SK-N-SH (cell line): ENCODE measurements around the gene DAPP1. TPM values are rescaled to one million over a fixed set of nuclear protein-coding genes. Genes with fewer than 3 reads are reported as not detected.

Source experiments
- CTCF ChIA-PET: fragments of 300-600, 350-600 bp; formaldehyde crosslinking; extraction: SDS; loops from one replicate; lab custom pipeline; 2021; lab: Yijun Ruan, JAX
- POLR2A ChIA-PET: fragments of 350-600 bp; sonication (Branson Sonifier 250); formaldehyde crosslinking; extraction: SDS; loops from one replicate; lab custom pipeline; 2020; ENCODE audit warnings: antibody characterized with exemption, inconsistent platforms; lab: Yijun Ruan, JAX
- DNase-seq: peaks from one replicate; pipeline ENCODE4 v3.0.0; 2012
- H2AFZ ChIP-seq: fragments of 200-600 bp; sonication (generic); 2 replicates; pipeline ENCODE4 v1.8.1; 2016; ENCODE audit warnings: antibody characterized with exemption, mild to moderate bottlenecking, low read depth
- H3F3A ChIP-seq: fragments of 200-600 bp; sonication (generic); replicated peaks from 2 replicates; pipeline ENCODE3; 2016; ENCODE audit warnings: antibody characterized with exemption, mild to moderate bottlenecking; ENCODE audit not compliant: insufficient read depth
- H3K27ac ChIP-seq, 2 experiments: fragments of 200-500 bp in 1 of 2; fragments of 200-600 bp in 1 of 2; sonication (Bioruptor generic) in 1 of 2; sonication (generic), shearing (Covaris generic) in 1 of 2; 2 replicates each; pipeline versions ENCODE4 v1.5.1 to v1.6.1; 2014 to 2016; ENCODE audit warnings: low read depth in 2 of 2, inconsistent platforms in 1 of 2, low read length in 1 of 2, mild to moderate bottlenecking in 1 of 2, mixed read lengths in 1 of 2
- H3K27me3 ChIP-seq: fragments of 200-600 bp; sonication (generic), shearing (Covaris generic); 2 replicates; pipeline ENCODE4 v1.6.1; 2016; ENCODE audit warnings: mixed run types; ENCODE audit not compliant: insufficient read depth
- H3K36me3 ChIP-seq, 2 experiments: fragments of 200-500 bp in 1 of 2; fragments of 200-600 bp in 1 of 2; sonication (Bioruptor generic) in 1 of 2; sonication (generic) in 1 of 2; replicated peaks in 1 of 2; 2 replicates each; pipeline versions ENCODE3 to v1.5.1; 2014 to 2016; ENCODE audit warnings: low read length in 1 of 2, mild to moderate bottlenecking in 1 of 2; ENCODE audit not compliant: insufficient read depth in 2 of 2, control insufficient read depth in 1 of 2
- H3K4me1 ChIP-seq, 2 experiments: fragments of 200-500 bp in 1 of 2; fragments of 200-600 bp in 1 of 2; sonication (Bioruptor generic) in 1 of 2; sonication (generic), shearing (Covaris generic) in 1 of 2; 2 replicates each; pipeline versions ENCODE4 v1.5.1 to v1.6.1; 2014 to 2016; ENCODE audit warnings: low read depth in 1 of 2, low read length in 1 of 2, mixed run types in 1 of 2; ENCODE audit not compliant: insufficient read depth in 2 of 2, control insufficient read depth in 1 of 2
- H3K4me2 ChIP-seq: fragments of 200-600 bp; sonication (generic), shearing (Covaris generic); 2 replicates; pipeline ENCODE4 v1.6.1; 2017; ENCODE audit warnings: mixed run types
- H3K4me3 ChIP-seq, 2 experiments: fragments of 200-500 bp in 1 of 2; fragments of 200-600 bp in 1 of 2; sonication (Bioruptor generic) in 1 of 2; sonication (generic), shearing (Covaris generic) in 1 of 2; 2 replicates each; pipeline versions ENCODE4 v1.5.1 to v1.8.1; 2014 to 2016; ENCODE audit warnings: low read depth in 2 of 2, inconsistent platforms in 1 of 2, low read length in 1 of 2, mild to moderate bottlenecking in 1 of 2, mixed read lengths in 1 of 2, moderate library complexity in 1 of 2
- H3K79me2 ChIP-seq: fragments of 200-600 bp; sonication (generic); 2 replicates; pipeline ENCODE4 v1.8.1; 2017; ENCODE audit warnings: mild to moderate bottlenecking; ENCODE audit not compliant: insufficient read depth
- H3K9ac ChIP-seq: fragments of 200-600 bp; sonication (generic); 2 replicates; pipeline ENCODE4 v1.6.1; 2017; ENCODE audit warnings: mixed run types
- H3K9me2 ChIP-seq: fragments of 200-600 bp; sonication (generic); 2 replicates; pipeline ENCODE4 v1.6.1; 2017; ENCODE audit warnings: mixed run types
- H3K9me3 ChIP-seq: fragments of 200-600 bp; sonication (generic); 2 replicates; pipeline ENCODE4 v1.6.1; 2017; ENCODE audit warnings: mixed run types, mild to moderate bottlenecking, moderate library complexity
- H4K20me1 ChIP-seq: fragments of 200-600 bp; sonication (generic); 2 replicates; pipeline ENCODE4 v1.6.1; 2017; ENCODE audit warnings: mild to moderate bottlenecking, mixed run types; ENCODE audit not compliant: insufficient read depth
- FOXJ3 ChIP-seq: sonication (generic); formaldehyde crosslinking; IDR thresholded peaks from 2 replicates; pipeline ENCODE4 v1.5.1; 2020; ENCODE audit warnings: mild to moderate bottlenecking, missing genetic modification reagents
- FOXM1 ChIP-seq: IDR thresholded peaks from 2 replicates; pipeline ENCODE4 v1.4.0; 2012; ENCODE audit warnings: low read depth, mild to moderate bottlenecking
- GABPA ChIP-seq: IDR thresholded peaks from 2 replicates; pipeline ENCODE4 v1.4.0; 2012; ENCODE audit warnings: low read depth, mild to moderate bottlenecking
- GATA2 ChIP-seq: sonication (generic); formaldehyde crosslinking; IDR thresholded peaks from 2 replicates; pipeline ENCODE4 v1.5.0; 2020; ENCODE audit warnings: mild to moderate bottlenecking, missing genetic modification reagents
- JUND ChIP-seq: IDR thresholded peaks from 2 replicates; pipeline ENCODE4 v1.4.0; 2012
- NFIC ChIP-seq: IDR thresholded peaks from 2 replicates; pipeline ENCODE4 v1.4.0; 2012; ENCODE audit warnings: borderline replicate concordance
- RXRA ChIP-seq: IDR thresholded peaks from 2 replicates; pipeline ENCODE4 v1.4.0; 2012; ENCODE audit warnings: low read depth, mild to moderate bottlenecking, borderline replicate concordance
- SIN3A ChIP-seq: IDR thresholded peaks from 2 replicates; pipeline ENCODE4 v1.6.1; 2012; ENCODE audit warnings: low read depth, mild to moderate bottlenecking, low read length, moderate library complexity, borderline replicate concordance
- SMC3 ChIP-seq: IDR thresholded peaks from 2 replicates; pipeline ENCODE4 v1.6.1; 2012; ENCODE audit warnings: low read depth, low read length, improper control_type of control experiment
- WGBS: methylation state at CpG from one replicate; pipeline ENCODE4 v1.1.6; 2017; ENCODE audit warnings: low lambda C conversion rate; 5-methylcytosine and 5-hydroxymethylcytosine counted together
- polyA plus RNA-seq, 3 experiments: library from polyadenylated mRNA; depleted of rRNA; stranded (reverse); fragments of >200 nt; gene quantifications; 2 replicates each; pipeline ENCODE4 v1.2.3, GENCODE V29; 2012
- TF ChIP-seq, protein P1 (sequence below): IDR thresholded peaks from 2 replicates; pipeline ENCODE4 v1.4.0; 2012; ENCODE audit warnings: low read depth, borderline replicate concordance
- TF ChIP-seq, protein P2 (sequence below): fragments of 200-600 bp; sonication (generic); IDR thresholded peaks from 2 replicates; pipeline ENCODE4 v1.6.1; 2017; ENCODE audit warnings: antibody characterized with exemption, mild to moderate bottlenecking, moderate library complexity
- TF ChIP-seq, protein P3 (sequence below): fragments of 150-350 bp; IDR thresholded peaks from 2 replicates; pipeline ENCODE4 v1.6.1; 2017; ENCODE audit warnings: antibody characterized with exemption, low read length, low read depth, borderline replicate concordance

Gene DAPP1
- polyA plus RNA-seq, 1 of the 3 experiments (the other 2 are of a cell fraction), result not detected

DNA sequence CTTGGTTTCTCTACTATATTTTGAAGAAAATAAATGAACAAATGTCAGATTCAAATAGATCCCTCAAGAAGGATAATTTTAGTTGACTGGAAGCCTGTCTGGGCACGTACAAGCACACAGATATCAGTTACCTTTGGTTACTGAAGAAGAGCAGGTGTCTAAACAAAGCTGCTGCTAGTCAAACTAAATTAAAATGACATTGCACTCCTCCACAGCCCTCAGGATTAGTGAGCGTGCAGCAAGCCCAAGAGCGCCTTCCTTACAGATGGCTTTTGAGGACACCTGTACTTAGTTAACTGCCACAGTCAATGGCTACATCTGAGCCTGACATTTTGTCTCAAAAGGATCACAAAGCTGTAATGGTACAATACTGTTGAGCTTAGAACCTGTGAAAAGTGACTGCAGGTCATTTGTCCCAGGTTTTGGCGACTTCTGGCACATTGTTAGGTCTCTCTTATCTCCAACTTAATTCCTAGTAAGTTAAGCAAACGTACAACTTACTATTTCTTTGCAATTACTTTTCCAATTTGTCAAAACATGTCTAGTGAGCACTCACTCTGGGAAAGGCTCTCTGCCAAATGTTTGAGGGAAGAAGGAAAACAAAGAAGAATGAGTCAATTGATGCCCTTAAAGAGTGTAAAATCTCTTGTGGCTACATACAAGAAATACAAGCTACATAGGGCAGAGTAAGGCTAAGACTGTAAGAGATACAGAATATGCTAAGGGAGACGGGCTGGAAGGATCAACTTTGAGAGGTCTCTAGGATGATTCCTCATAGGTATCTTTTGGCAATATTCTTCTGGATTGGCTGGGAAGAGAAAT, 25.6 kb upstream of the DAPP1 start:
- ChIA-PET CTCF (interaction anchor here (0.6 to 2.6 kb wide), 2 partner anchors 16 to 17 kb away, joined by 3 to 8 read pairs; no protein-coding TSS in a partner anchor), POLR2A (no interaction called here)
- no peak for DNase-seq

DNA sequence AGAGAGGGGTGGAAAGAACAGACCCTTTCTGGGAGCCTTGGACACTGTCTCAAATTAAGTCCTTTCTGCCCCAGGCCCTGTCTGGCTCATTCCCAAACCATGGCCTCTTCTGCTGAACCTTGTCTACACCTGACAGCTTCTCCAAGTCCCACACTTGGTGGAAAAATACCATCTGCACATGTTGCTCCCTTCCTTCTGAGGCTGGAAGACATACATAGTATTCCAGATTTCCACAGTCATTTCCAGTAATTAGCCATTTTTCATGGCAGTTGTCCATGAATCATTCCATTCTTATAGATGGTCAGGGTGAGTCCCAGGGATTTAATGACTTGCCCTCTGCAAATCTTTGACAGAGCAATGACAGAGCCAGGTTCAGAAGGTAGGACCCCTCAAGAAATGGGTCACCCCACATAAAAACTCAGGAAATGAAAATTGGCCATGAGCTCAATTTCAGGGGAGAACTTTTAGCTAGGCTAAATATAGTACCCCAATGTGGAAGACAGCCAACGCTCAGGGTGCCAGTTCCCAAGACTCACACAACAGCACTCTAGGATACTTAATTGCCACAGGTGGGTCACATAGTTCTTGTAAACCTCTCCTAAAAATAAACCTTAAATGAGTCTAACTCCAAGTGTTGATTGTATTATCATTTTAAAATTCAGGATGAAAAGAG, 16.2 kb upstream of the DAPP1 start:
- ChIA-PET CTCF (interaction anchor here (0.7 to 1.2 kb wide), 2 partner anchors 13 to 236 kb away, joined by 3 to 4 read pairs; partner anchors contain the start of gene TRMT10A), POLR2A (no interaction called here)
- Histone ChIP-seq H3K79me2 (no peaks in the 10 kb centered on the region), H3K4me3 (no peak overlapping the region), H3F3A (no peaks in the 10 kb centered on the region), H3K4me1 (no peaks in the 10 kb centered on the region), H3K27ac (no peak overlapping the region), H2AFZ (no peak overlapping the region), H3K27me3 (peaks cover 8% of the 10 kb centered on the region; the same call in 1 of the 2 replicates), H3K36me3 (no peaks in the 10 kb centered on the region), H3K4me2 (no peak overlapping the region), H3K9ac (no peak overlapping the region), H4K20me1 (no peaks in the 10 kb centered on the region), H3K9me3 (no peaks in the 10 kb centered on the region), H3K9me2 (no peaks in the 10 kb centered on the region)
- TF ChIP-seq RXRA, result no peak
- no peak for DNase-seq
- WGBS, result 25% methylated on average over 1 of the region's 1 CpG

More for the DNA sequence above, 25.6 kb upstream of the DAPP1 start:
- H3K4me1 ChIP-seq, result no peaks in the 10 kb centered on the region
- no peak for TF ChIP-seq SMC3
- no peak overlapping the region for H2AFZ ChIP-seq
- H3K9ac ChIP-seq, result no peak overlapping the region
- H3K4me2 ChIP-seq, result no peak overlapping the region
- H3K36me3 ChIP-seq, result no peaks in the 10 kb centered on the region
- H3K9me3 ChIP-seq, result no peaks in the 10 kb centered on the region
- H4K20me1 ChIP-seq, result no peaks in the 10 kb centered on the region
- WGBS, result 22% methylated on average over 6 of the region's 6 CpGs
- H3K79me2 ChIP-seq, result no peaks in the 10 kb centered on the region
- no peaks in the 10 kb centered on the region for H3K9me2 ChIP-seq
- no peaks in the 10 kb centered on the region for H3K27me3 ChIP-seq
- no peak overlapping the region for H3K4me3 ChIP-seq
- no peaks in the 10 kb centered on the region for H3F3A ChIP-seq
- no peak overlapping the region for H3K27ac ChIP-seq

DNA sequence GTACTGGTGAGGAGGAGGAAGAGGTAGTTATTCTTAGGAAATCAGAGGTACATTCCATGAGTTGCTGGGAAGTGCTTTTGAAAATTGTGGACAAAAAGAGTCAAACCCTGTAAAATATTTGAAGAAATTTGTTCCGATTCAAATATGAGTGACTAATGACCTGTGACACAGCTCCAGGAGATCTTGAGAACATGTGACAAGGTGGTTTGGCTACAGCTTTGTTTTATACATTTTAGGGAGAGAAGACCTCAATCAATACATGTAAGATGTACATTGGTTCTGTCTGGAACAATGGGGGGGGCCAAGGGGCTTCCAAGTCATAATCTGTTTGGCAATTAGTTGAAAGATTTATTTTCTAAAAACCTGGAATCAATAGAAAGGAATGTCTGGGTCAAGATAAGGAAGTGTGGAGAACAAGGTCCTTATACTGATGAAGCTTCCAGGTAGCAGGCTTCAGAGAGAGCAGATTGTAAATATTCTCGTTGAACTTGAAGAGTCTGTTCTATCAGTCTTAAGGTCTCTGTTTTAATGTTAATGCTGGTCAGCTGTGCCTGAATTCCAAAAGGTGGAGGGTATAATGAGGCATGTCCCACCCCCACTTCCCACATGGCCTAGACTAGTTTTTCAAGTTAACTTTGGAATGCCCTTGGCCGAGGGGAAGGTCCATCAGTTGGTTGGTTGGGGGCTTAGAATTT, 15.5 kb upstream of the DAPP1 start:
- Histone ChIP-seq H3K27ac (no peak overlapping the region), H2AFZ (no peak overlapping the region), H3F3A (no peaks in the 10 kb centered on the region), H3K4me2 (no peak overlapping the region), H3K9me3 (no peaks in the 10 kb centered on the region), H3K36me3 (no peaks in the 10 kb centered on the region), H3K4me1 (no peaks in the 10 kb centered on the region), H3K4me3 (no peak overlapping the region), H3K9me2 (no peaks in the 10 kb centered on the region), H3K27me3 (peaks cover 14% of the 10 kb centered on the region; the same call in 1 of the 2 replicates), H3K79me2 (no peaks in the 10 kb centered on the region), H3K9ac (no peak overlapping the region), H4K20me1 (no peaks in the 10 kb centered on the region)
- DNase-seq, result no peak
- ChIA-PET CTCF (interaction anchor here (1.2 kb wide), 1 partner anchor 12 kb away, joined by 3 read pairs; no protein-coding TSS in a partner anchor), POLR2A (no interaction called here)
- 34% methylated on average over 3 of the region's 3 CpGs for WGBS
- TF ChIP-seq SIN3A, result no peak
- TF ChIP-seq NFIC, result no peak
- TF ChIP-seq FOXJ3 (CRISPR knock-in tag), result no peak
- TF ChIP-seq, protein P1, sequence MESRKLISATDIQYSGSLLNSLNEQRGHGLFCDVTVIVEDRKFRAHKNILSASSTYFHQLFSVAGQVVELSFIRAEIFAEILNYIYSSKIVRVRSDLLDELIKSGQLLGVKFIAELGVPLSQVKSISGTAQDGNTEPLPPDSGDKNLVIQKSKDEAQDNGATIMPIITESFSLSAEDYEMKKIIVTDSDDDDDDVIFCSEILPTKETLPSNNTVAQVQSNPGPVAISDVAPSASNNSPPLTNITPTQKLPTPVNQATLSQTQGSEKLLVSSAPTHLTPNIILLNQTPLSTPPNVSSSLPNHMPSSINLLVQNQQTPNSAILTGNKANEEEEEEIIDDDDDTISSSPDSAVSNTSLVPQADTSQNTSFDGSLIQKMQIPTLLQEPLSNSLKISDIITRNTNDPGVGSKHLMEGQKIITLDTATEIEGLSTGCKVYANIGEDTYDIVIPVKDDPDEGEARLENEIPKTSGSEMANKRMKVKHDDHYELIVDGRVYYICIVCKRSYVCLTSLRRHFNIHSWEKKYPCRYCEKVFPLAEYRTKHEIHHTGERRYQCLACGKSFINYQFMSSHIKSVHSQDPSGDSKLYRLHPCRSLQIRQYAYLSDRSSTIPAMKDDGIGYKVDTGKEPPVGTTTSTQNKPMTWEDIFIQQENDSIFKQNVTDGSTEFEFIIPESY, result no peak
- TF ChIP-seq JUND, result no peak
- TF ChIP-seq FOXM1, result no peak
- TF ChIP-seq, protein P2, sequence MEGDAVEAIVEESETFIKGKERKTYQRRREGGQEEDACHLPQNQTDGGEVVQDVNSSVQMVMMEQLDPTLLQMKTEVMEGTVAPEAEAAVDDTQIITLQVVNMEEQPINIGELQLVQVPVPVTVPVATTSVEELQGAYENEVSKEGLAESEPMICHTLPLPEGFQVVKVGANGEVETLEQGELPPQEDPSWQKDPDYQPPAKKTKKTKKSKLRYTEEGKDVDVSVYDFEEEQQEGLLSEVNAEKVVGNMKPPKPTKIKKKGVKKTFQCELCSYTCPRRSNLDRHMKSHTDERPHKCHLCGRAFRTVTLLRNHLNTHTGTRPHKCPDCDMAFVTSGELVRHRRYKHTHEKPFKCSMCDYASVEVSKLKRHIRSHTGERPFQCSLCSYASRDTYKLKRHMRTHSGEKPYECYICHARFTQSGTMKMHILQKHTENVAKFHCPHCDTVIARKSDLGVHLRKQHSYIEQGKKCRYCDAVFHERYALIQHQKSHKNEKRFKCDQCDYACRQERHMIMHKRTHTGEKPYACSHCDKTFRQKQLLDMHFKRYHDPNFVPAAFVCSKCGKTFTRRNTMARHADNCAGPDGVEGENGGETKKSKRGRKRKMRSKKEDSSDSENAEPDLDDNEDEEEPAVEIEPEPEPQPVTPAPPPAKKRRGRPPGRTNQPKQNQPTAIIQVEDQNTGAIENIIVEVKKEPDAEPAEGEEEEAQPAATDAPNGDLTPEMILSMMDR, result no peak
- no peak for TF ChIP-seq GATA2
- TF ChIP-seq GABPA, result no peak
- TF ChIP-seq, protein P3, sequence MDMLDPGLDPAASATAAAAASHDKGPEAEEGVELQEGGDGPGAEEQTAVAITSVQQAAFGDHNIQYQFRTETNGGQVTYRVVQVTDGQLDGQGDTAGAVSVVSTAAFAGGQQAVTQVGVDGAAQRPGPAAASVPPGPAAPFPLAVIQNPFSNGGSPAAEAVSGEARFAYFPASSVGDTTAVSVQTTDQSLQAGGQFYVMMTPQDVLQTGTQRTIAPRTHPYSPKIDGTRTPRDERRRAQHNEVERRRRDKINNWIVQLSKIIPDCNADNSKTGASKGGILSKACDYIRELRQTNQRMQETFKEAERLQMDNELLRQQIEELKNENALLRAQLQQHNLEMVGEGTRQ, result no peak
